HepG2 (cell line): ENCODE results near the gene DUS2. TPM values are rescaled to one million over a fixed set of nuclear protein-coding genes. Genes with fewer than 3 reads are reported as not detected.

Experiments
- FOSL2 ChIP-seq: sonication (generic); formaldehyde crosslinking; IDR thresholded peaks from 2 replicates; pipeline ENCODE4 v1.4.0; 2020; ENCODE audit warnings: missing genetic modification reagents
- GPN1 ChIP-seq: sonication (generic); formaldehyde crosslinking; IDR thresholded peaks from 2 replicates; pipeline ENCODE4 v1.5.1; 2020; ENCODE audit warnings: missing genetic modification reagents, borderline replicate concordance
- HES4 ChIP-seq: sonication (generic); formaldehyde crosslinking; IDR thresholded peaks from 2 replicates; pipeline ENCODE4 v1.9.0; 2021; ENCODE audit warnings: mild to moderate bottlenecking, missing genetic modification reagents, borderline replicate concordance
- JARID2 ChIP-seq: sonication (generic); formaldehyde crosslinking; IDR thresholded peaks from 2 replicates; pipeline ENCODE4 v1.8.1; 2023; ENCODE audit warnings: missing genetic modification reagents, inconsistent platforms; ENCODE audit not compliant: insufficient replicate concordance
- JUN ChIP-seq: sonication (generic); formaldehyde crosslinking; IDR thresholded peaks from 2 replicates; pipeline ENCODE4 v1.4.0; 2020; ENCODE audit warnings: mild to moderate bottlenecking, missing genetic modification reagents
- KDM4B ChIP-seq: sonication (generic); formaldehyde crosslinking; IDR thresholded peaks from 2 replicates; pipeline ENCODE4 v1.4.0; 2020; ENCODE audit warnings: missing genetic modification reagents
- KDM6A ChIP-seq: IDR thresholded peaks from 2 replicates; pipeline ENCODE4 v1.6.1; 2016; ENCODE audit warnings: low read depth
- MAF1 ChIP-seq: sonication (generic); formaldehyde crosslinking; IDR thresholded peaks from 2 replicates; pipeline ENCODE4 v1.5.0; 2020; ENCODE audit warnings: missing genetic modification reagents, borderline replicate concordance
- MAZ ChIP-seq, 2 experiments: sonication (generic) in 1 of 2; formaldehyde crosslinking in 1 of 2; IDR thresholded peaks; 2 replicates each; pipeline versions ENCODE4 v1.5.0 to v1.6.1; 2012 to 2020; ENCODE audit warnings: low read depth in 2 of 2, mild to moderate bottlenecking in 2 of 2, borderline replicate concordance in 1 of 2, improper control_type of control experiment in 1 of 2, low read length in 1 of 2, missing genetic modification reagents in 1 of 2, moderate library complexity in 1 of 2
- PHF8 ChIP-seq: sonication (generic); formaldehyde crosslinking; IDR thresholded peaks from 2 replicates; pipeline ENCODE4 v1.5.0; 2020; ENCODE audit warnings: missing genetic modification reagents
- THAP11 ChIP-seq: IDR thresholded peaks from 2 replicates; pipeline ENCODE4 v1.6.1; 2016; ENCODE audit warnings: missing biosample characterization, missing genetic modification reagents
- ZNF292 ChIP-seq: sonication (generic); formaldehyde crosslinking; IDR thresholded peaks from 2 replicates; pipeline ENCODE4 v1.8.1; 2022; ENCODE audit warnings: mild to moderate bottlenecking, low read depth, missing genetic modification reagents, borderline replicate concordance
- ZNF572 ChIP-seq: sonication (generic); formaldehyde crosslinking; IDR thresholded peaks from 2 replicates; pipeline ENCODE4 v1.5.1; 2020; ENCODE audit warnings: mild to moderate bottlenecking, missing genetic modification reagents
- ZNF670 ChIP-seq: sonication (generic); formaldehyde crosslinking; IDR thresholded peaks from 2 replicates; pipeline ENCODE4 v1.8.0; 2022; ENCODE audit warnings: mild to moderate bottlenecking, missing genetic modification reagents, borderline replicate concordance
- ZSCAN31 ChIP-seq: sonication (generic); formaldehyde crosslinking; IDR thresholded peaks from 2 replicates; pipeline ENCODE4 v1.5.0; 2020; ENCODE audit warnings: low read depth, mild to moderate bottlenecking, missing genetic modification reagents
- polyA plus RNA-seq, 8 experiments: library from polyadenylated mRNA; depleted of rRNA in 3 of 8; stranded (reverse) in 7 of 8; unstranded in 1 of 8; fragments of >200 nt; fragmentation: Illumina TruSeq in 4 of 8; extraction: Trizol in 4 of 8; gene quantifications; 2 replicates each; pipeline versions ENCODE4 v1.2.1 to v1.2.3, GENCODE V29; 2011 to 2016; ENCODE audit warnings: low read depth in 4 of 8, missing spikeins in 1 of 8, mixed read lengths in 1 of 8; ENCODE audit not compliant: insufficient read depth in 1 of 8
- total RNA-seq, 5 experiments: library from RNA; depleted of rRNA; stranded (reverse); fragments of >200 nt; fragmentation: Illumina TruSeq; extraction: Trizol; gene quantifications; 2 replicates each; pipeline ENCODE4 v1.2.3, GENCODE V29; 2016; ENCODE audit warnings: low read depth in 1 of 5
- TF ChIP-seq, protein P1 (sequence below): sonication (generic); formaldehyde crosslinking; conservative IDR thresholded peaks from 2 replicates; pipeline ENCODE4 v1.4.0; 2020; ENCODE audit warnings: missing genetic modification reagents
- TF ChIP-seq, protein P2 (sequence below): sonication (generic); formaldehyde crosslinking; IDR thresholded peaks from 2 replicates; pipeline ENCODE4 v1.5.1; 2020; ENCODE audit warnings: mild to moderate bottlenecking, missing genetic modification reagents, borderline replicate concordance
- TF ChIP-seq, protein P3 (sequence below): sonication (generic); formaldehyde crosslinking; IDR thresholded peaks from 2 replicates; pipeline ENCODE4 v1.5.0; 2020; ENCODE audit warnings: missing genetic modification reagents
- TF ChIP-seq, protein P4 (sequence below): sonication (generic); formaldehyde crosslinking; IDR thresholded peaks from 2 replicates; pipeline ENCODE4 v1.4.0; 2020; ENCODE audit warnings: missing genetic modification reagents, borderline replicate concordance
- TF ChIP-seq, protein P5 (sequence below): fragments of 450-650 bp; IDR thresholded peaks from 2 replicates; pipeline ENCODE4 v1.6.1; 2017

DUS2 gene
- total and polyA plus RNA-seq, 2 of the 13 experiments (the other 11 are each of a cell fraction or from before 2014, with no cell fraction given): 17.8 to 25.1 TPM

DNA sequence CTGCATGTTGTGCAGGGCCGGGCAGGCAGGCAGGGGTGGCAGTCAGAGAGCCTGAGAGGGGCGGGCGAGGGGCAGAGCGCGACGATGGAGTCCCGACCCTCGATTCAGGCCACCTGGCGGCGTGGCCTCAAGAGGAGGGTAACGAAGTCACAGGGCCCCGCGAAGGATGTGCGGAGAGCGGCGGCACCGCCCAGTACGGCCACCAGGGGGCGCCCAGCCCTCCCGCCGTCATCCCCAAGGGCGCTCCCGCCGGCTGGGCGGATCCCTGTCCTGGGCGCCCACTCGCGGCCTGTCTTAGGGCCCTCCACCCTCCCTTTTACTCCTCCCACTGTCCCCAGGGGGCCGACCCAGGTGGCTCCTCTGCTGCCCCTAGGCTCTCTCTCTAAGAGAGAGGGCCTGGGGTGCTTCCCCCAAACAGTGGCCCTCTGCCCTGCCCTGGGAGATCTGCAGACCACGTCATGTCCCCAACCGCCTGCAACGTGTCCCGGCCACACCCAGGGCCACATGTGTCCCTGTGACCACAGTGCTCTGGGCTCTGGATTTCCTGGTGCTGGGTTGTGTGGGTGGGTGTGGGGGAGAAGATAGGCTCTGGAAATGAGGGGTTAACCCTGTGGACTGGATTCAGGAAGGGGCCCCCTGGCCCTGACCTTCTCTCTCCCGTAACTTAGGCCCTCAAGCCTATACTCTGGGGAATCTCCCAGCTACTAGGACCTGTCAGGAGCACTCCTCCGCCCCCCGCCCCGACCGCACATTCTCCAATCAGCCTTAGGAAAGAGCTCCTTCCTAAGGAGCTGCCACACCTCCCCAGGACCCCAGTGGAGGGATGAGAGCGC, 29.7 kb upstream of the DUS2 start (continued):
- no peak for TF ChIP-seq GPN1 (CRISPR knock-in tag)
- peak; percentile 83; the same call in 1 of the 2 replicates for TF ChIP-seq MAF1 (CRISPR knock-in tag)
- peak; percentile 60; the same call in 1 of the 2 replicates for TF ChIP-seq MAZ (IDR thresholded peaks at IDR 0.05; ENCODE audit: borderline replicate concordance, low read depth, low read length)
- TF ChIP-seq MAZ (CRISPR knock-in tag; IDR thresholded peaks at IDR 0.05; ENCODE audit: low read depth): peak; percentile 89
- peak; percentile 39; the same call in 1 of the 2 replicates for TF ChIP-seq FOSL2 (CRISPR knock-in tag)
- TF ChIP-seq KDM6A (CRISPR knock-in tag): no peak
- peak; percentile 41; the same call in 1 of the 2 replicates for TF ChIP-seq ZNF292 (CRISPR knock-in tag)
- TF ChIP-seq JARID2: peak; percentile 78
- TF ChIP-seq JUN (CRISPR knock-in tag): peak; percentile 28; the same call in 1 of the 2 replicates
- peak; percentile 69; the same call in 1 of the 2 replicates for TF ChIP-seq ZNF572 (CRISPR knock-in tag)
- TF ChIP-seq, protein P1, sequence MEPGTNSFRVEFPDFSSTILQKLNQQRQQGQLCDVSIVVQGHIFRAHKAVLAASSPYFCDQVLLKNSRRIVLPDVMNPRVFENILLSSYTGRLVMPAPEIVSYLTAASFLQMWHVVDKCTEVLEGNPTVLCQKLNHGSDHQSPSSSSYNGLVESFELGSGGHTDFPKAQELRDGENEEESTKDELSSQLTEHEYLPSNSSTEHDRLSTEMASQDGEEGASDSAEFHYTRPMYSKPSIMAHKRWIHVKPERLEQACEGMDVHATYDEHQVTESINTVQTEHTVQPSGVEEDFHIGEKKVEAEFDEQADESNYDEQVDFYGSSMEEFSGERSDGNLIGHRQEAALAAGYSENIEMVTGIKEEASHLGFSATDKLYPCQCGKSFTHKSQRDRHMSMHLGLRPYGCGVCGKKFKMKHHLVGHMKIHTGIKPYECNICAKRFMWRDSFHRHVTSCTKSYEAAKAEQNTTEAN (CRISPR knock-in tag): 0 out of 2 replicates have a peak, but pooled peaks have one; percentile 40
- TF ChIP-seq, protein P2, sequence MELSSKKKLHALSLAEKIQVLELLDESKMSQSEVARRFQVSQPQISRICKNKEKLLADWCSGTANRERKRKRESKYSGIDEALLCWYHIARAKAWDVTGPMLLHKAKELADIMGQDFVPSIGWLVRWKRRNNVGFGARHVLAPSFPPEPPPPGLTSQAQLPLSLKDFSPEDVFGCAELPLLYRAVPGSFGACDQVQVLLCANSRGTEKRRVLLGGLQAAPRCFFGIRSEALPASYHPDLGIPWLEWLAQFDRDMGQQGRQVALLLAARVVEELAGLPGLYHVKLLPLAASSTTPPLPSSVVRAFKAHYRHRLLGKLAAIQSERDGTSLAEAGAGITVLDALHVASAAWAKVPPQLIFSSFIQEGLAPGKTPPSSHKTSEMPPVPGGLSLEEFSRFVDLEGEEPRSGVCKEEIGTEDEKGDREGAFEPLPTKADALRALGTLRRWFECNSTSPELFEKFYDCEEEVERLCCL (CRISPR knock-in tag): 0 out of 2 replicates have a peak, but pooled peaks have one; percentile 7
- TF ChIP-seq ZNF670 (CRISPR knock-in tag): no peak
- peak; percentile 77 for TF ChIP-seq THAP11 (CRISPR knock-in tag)
- TF ChIP-seq, protein P3, sequence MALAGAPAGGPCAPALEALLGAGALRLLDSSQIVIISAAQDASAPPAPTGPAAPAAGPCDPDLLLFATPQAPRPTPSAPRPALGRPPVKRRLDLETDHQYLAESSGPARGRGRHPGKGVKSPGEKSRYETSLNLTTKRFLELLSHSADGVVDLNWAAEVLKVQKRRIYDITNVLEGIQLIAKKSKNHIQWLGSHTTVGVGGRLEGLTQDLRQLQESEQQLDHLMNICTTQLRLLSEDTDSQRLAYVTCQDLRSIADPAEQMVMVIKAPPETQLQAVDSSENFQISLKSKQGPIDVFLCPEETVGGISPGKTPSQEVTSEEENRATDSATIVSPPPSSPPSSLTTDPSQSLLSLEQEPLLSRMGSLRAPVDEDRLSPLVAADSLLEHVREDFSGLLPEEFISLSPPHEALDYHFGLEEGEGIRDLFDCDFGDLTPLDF (CRISPR knock-in tag): peak; percentile 87
- TF ChIP-seq, protein P4, sequence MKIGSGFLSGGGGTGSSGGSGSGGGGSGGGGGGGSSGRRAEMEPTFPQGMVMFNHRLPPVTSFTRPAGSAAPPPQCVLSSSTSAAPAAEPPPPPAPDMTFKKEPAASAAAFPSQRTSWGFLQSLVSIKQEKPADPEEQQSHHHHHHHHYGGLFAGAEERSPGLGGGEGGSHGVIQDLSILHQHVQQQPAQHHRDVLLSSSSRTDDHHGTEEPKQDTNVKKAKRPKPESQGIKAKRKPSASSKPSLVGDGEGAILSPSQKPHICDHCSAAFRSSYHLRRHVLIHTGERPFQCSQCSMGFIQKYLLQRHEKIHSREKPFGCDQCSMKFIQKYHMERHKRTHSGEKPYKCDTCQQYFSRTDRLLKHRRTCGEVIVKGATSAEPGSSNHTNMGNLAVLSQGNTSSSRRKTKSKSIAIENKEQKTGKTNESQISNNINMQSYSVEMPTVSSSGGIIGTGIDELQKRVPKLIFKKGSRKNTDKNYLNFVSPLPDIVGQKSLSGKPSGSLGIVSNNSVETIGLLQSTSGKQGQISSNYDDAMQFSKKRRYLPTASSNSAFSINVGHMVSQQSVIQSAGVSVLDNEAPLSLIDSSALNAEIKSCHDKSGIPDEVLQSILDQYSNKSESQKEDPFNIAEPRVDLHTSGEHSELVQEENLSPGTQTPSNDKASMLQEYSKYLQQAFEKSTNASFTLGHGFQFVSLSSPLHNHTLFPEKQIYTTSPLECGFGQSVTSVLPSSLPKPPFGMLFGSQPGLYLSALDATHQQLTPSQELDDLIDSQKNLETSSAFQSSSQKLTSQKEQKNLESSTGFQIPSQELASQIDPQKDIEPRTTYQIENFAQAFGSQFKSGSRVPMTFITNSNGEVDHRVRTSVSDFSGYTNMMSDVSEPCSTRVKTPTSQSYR: no peak
- peak; percentile 94; the same call in 1 of the 2 replicates for TF ChIP-seq ZSCAN31 (CRISPR knock-in tag)
- TF ChIP-seq, protein P5, sequence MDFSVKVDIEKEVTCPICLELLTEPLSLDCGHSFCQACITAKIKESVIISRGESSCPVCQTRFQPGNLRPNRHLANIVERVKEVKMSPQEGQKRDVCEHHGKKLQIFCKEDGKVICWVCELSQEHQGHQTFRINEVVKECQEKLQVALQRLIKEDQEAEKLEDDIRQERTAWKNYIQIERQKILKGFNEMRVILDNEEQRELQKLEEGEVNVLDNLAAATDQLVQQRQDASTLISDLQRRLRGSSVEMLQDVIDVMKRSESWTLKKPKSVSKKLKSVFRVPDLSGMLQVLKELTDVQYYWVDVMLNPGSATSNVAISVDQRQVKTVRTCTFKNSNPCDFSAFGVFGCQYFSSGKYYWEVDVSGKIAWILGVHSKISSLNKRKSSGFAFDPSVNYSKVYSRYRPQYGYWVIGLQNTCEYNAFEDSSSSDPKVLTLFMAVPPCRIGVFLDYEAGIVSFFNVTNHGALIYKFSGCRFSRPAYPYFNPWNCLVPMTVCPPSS: no peak
- TF ChIP-seq KDM4B: 0 out of 2 replicates have a peak, but pooled peaks have one; percentile 23
- peak; percentile 75 for TF ChIP-seq PHF8 (CRISPR knock-in tag)
- TF ChIP-seq HES4: peak; percentile 55
